ENCODE measurements around the gene CDC25B.
"Not testable (repeated sequence)": the region's sequence is repeated elsewhere in the genome, so short reads cannot be mapped to it uniquely, and the experiment has no call there.

The CDC25B gene

GRCh38 chr20:3785240-3786125 lies 10.6 kb upstream of the CDC25B start:
- DNase-seq (ENCODE audit: low spot score) = no peak

GRCh38 chr20:3786126-3786484 lies 10.0 kb upstream of the CDC25B start:
- DNase-seq (ENCODE audit: low spot score) = no peak

GRCh38 chr20:3786665-3787323 lies 9.3 kb upstream of the CDC25B start, which contains the start of gene CENPB:
Gene CENPB (minus strand): TSS chr20:3786740. CDS start chr20:3786483, 257 bp downstream.
- peak; percentile 92 for DNase-seq (ENCODE audit: low spot score)

- DNase-seq (ENCODE audit: low spot score) = no peak
Observed at GRCh38 chr20:3787324-3788014, 8.6 kb upstream of the CDC25B start.

- no peak for DNase-seq (ENCODE audit: low spot score)
Observed at GRCh38 chr20:3788685-3789155, 7.4 kb upstream of the CDC25B start.

- DNase-seq (ENCODE audit: low spot score) = not testable (repeated sequence)
Observed at GRCh38 chr20:3789201-3789600, 6.9 kb upstream of the CDC25B start.

- DNase-seq (ENCODE audit: low spot score) = not testable (repeated sequence)
Observed at GRCh38 chr20:3794168-3794567, 1.9 kb upstream of the CDC25B start.

- DNase-seq (ENCODE audit: low spot score) = no peak
Observed at GRCh38 chr20:3794701-3795420, 1.2 kb upstream of the CDC25B start.

GRCh38 chr20:3796477-3797225 lies 541 bp downstream of the CDC25B start:
- no peak for DNase-seq (ENCODE audit: low spot score)

- DNase-seq (ENCODE audit: low spot score) = no peak
Observed at GRCh38 chr20:3797226-3797545, 1.1 kb downstream of the CDC25B start.

- DNase-seq (ENCODE audit: low spot score) = no peak
Observed at GRCh38 chr20:3797592-3798372, 1.7 kb downstream of the CDC25B start.

GRCh38 chr20:3798373-3798768 lies 2.3 kb downstream of the CDC25B start:
- DNase-seq (ENCODE audit: low spot score) = no peak

GRCh38 chr20:3798908-3799248 lies 2.8 kb downstream of the CDC25B start:
- DNase-seq (ENCODE audit: low spot score) = no peak

- DNase-seq (ENCODE audit: low spot score) = no peak
Observed at GRCh38 chr20:3800256-3800877, 4.3 kb downstream of the CDC25B start.

GRCh38 chr20:3800878-3801260 lies 4.8 kb downstream of the CDC25B start:
- no peak for DNase-seq (ENCODE audit: low spot score)

- no peak for DNase-seq (ENCODE audit: low spot score)
Observed at GRCh38 chr20:3801299-3801698, 5.2 kb downstream of the CDC25B start.

- DNase-seq (ENCODE audit: low spot score) = no peak
Observed at GRCh38 chr20:3801846-3802245, 5.7 kb downstream of the CDC25B start.

GRCh38 chr20:3802524-3803239 lies 6.6 kb downstream of the CDC25B start:
- DNase-seq (ENCODE audit: low spot score) = no peak

- DNase-seq (ENCODE audit: low spot score) = no peak
Observed at GRCh38 chr20:3803289-3803688, 7.2 kb downstream of the CDC25B start.

GRCh38 chr20:3803854-3804253 lies 7.7 kb downstream of the CDC25B start:
- DNase-seq (ENCODE audit: low spot score) = no peak
